Endothelial cell of umbilical vein (primary cell): ENCODE results near the gene DDX56. TPM values are rescaled to one million over a fixed set of nuclear protein-coding genes. Genes with fewer than 3 reads are reported as not detected.

Source experiments
- BruUV-seq: library from RNA; stranded (reverse); fragments of 400-500 nt; replicated peaks from 2 replicates; lab custom pipeline; 2021; lab: Mats Ljungman, UMichigan
- CTCF ChIA-PET: fragments of 300-600, 350-600 bp; sonication (Branson Sonifier 250); formaldehyde crosslinking; loops from one replicate; lab custom pipeline; 2021; ENCODE audit warnings: antibody characterized with exemption, inconsistent platforms; lab: Charles Lee
- POLR2A ChIA-PET: fragments of 300-600, 350-600 bp; sonication (Branson Sonifier 250); formaldehyde crosslinking; loops from one replicate; lab custom pipeline; 2021; ENCODE audit warnings: antibody characterized with exemption, inconsistent platforms; lab: Charles Lee
- DNase-seq: peaks from one replicate; pipeline ENCODE4 v3.0.0-alpha.2; 2011; ENCODE audit warnings: low read depth, low spot score
- FAIRE-seq: peaks from 2 replicates; lab custom pipeline; 2011; peaks lifted over from hg19 to GRCh38; lab: Jason Lieb, UNC
- H2AFZ ChIP-seq: 2 replicates; pipeline ENCODE4 v1.6.0; 2012; ENCODE audit warnings: low read depth, low read length, control low read depth, inconsistent platforms
- H3K27ac ChIP-seq: 2 replicates; pipeline ENCODE4 v1.5.1; 2011; ENCODE audit warnings: low read depth, mild to moderate bottlenecking, control low read depth, low read length, moderate library complexity; ENCODE audit not compliant: insufficient read depth
- H3K27me3 ChIP-seq, 2 experiments: 2 replicates each; pipeline versions ENCODE4 v1.6.0 to v1.6.1; 2011; ENCODE audit warnings: low read length in 2 of 2, mixed read lengths in 1 of 2; ENCODE audit not compliant: control insufficient read depth in 2 of 2, insufficient read depth in 2 of 2
- H3K36me3 ChIP-seq, 2 experiments: 2 replicates in 1 of 2; 3 replicates in 1 of 2; pipeline ENCODE4 v1.5.1; 2011; ENCODE audit warnings: low read length in 2 of 2, mild to moderate bottlenecking in 1 of 2, moderate library complexity in 1 of 2; ENCODE audit not compliant: control insufficient read depth in 2 of 2, insufficient read depth in 2 of 2; ENCODE audit errors: extremely low read depth in 1 of 2
- H3K4me1 ChIP-seq: 3 replicates; pipeline ENCODE4 v1.5.1; 2011; ENCODE audit warnings: mild to moderate bottlenecking, low read length; ENCODE audit not compliant: control insufficient read depth, insufficient read depth; ENCODE audit errors: extremely low read depth
- H3K4me2 ChIP-seq: 2 replicates; pipeline ENCODE4 v1.6.1; 2011; ENCODE audit warnings: low read length, control low read depth, mixed read lengths; ENCODE audit not compliant: insufficient read depth
- H3K4me3 ChIP-seq, 3 experiments: fragments of 200-600 bp in 1 of 3; sonication (generic), shearing (Covaris generic) in 1 of 3; replicated peaks in 1 of 3; 2 replicates each; pipeline ENCODE4 v1.5.1; 2011 to 2016; ENCODE audit warnings: control low read depth in 3 of 3, low read length in 3 of 3, mild to moderate bottlenecking in 2 of 3, inconsistent platforms in 1 of 3, low read depth in 1 of 3, moderate library complexity in 1 of 3; ENCODE audit not compliant: insufficient read depth in 1 of 3
- H3K79me2 ChIP-seq: 2 replicates; pipeline ENCODE4 v1.6.0; 2012; ENCODE audit warnings: low read length, inconsistent platforms; ENCODE audit not compliant: control insufficient read depth, insufficient read depth
- H3K9ac ChIP-seq: replicated peaks from 2 replicates; pipeline ENCODE3; 2011; ENCODE audit warnings: low read length, control low read depth; ENCODE audit not compliant: insufficient read depth; ENCODE audit errors: extremely low read depth
- H3K9me1 ChIP-seq: replicated peaks from 3 replicates; pipeline ENCODE4 v1.6.0; 2011; ENCODE audit warnings: mild to moderate bottlenecking, low read length; ENCODE audit not compliant: control insufficient read depth, insufficient read depth; ENCODE audit errors: extremely low read depth
- H3K9me3 ChIP-seq: replicated peaks from 2 replicates; pipeline ENCODE4 v1.5.1; 2012; ENCODE audit warnings: low read length, inconsistent platforms; ENCODE audit not compliant: control insufficient read depth, insufficient read depth
- H4K20me1 ChIP-seq: replicated peaks from 2 replicates; pipeline ENCODE3; 2011; ENCODE audit warnings: mild to moderate bottlenecking, low read length; ENCODE audit not compliant: control insufficient read depth, insufficient read depth; ENCODE audit errors: extremely low read depth
- EZH2 ChIP-seq: IDR thresholded peaks from 2 replicates; pipeline ENCODE4 v1.6.1; 2012; ENCODE audit warnings: borderline replicate concordance, low read depth, mild to moderate bottlenecking, moderate library complexity, low read length, inconsistent platforms; ENCODE audit not compliant: severe bottlenecking
- FOS ChIP-seq: IDR thresholded peaks from 2 replicates; pipeline ENCODE4 v1.6.1; 2011; ENCODE audit warnings: mild to moderate bottlenecking, low read length, moderate library complexity, borderline replicate concordance; ENCODE audit not compliant: insufficient read depth
- GATA2 ChIP-seq: IDR thresholded peaks from 2 replicates; pipeline ENCODE4 v1.7.0; 2011; ENCODE audit warnings: low read depth, mild to moderate bottlenecking, moderate library complexity, mixed read lengths, low read length; ENCODE audit not compliant: insufficient read length, insufficient read depth
- JUN ChIP-seq: IDR thresholded peaks from 2 replicates; pipeline ENCODE4 v1.6.1; 2011; ENCODE audit warnings: borderline replicate concordance, low read depth; ENCODE audit not compliant: insufficient read length, insufficient read depth
- MYC ChIP-seq: IDR thresholded peaks from one replicate; pipeline ENCODE4 v1.6.1; 2011; ENCODE audit warnings: mild to moderate bottlenecking, low read depth, low read length
- POLR2A ChIP-seq: IDR thresholded peaks from 2 replicates; pipeline ENCODE4 v1.6.1; 2012; ENCODE audit warnings: low read depth, mild to moderate bottlenecking, control low read depth, low read length
- POLR2AphosphoS5 ChIP-seq: IDR thresholded peaks from 2 replicates; pipeline ENCODE4 v1.6.1; 2012; ENCODE audit warnings: low read depth, mild to moderate bottlenecking, control low read depth, low read length, moderate library complexity; ENCODE audit not compliant: insufficient read depth
- dilution Hi-C: fragments of 300-500 bp; cut with MboI; formaldehyde crosslinking; loops from one replicate; pipeline ENCODE4 v1.15.0; 2019; ENCODE audit warnings: low sequenced_read_pairs; ENCODE audit not compliant: extremely low pct_ligation_motif_present
- intact Hi-C: fragments of 100-400 bp; cut with micrococcal nuclease; formaldehyde crosslinking; loops from one replicate; pipeline ENCODE4 v1.10.0; 2022
- polyA plus RNA-seq, 4 experiments: library from polyadenylated mRNA; depleted of rRNA in 3 of 4; stranded (reverse) in 3 of 4; unstranded in 1 of 4; fragments of >200 nt; gene quantifications; 2 replicates each; pipeline versions ENCODE4 v1.2.1 to v1.2.3, GENCODE V29; 2011 to 2012; ENCODE audit warnings: missing spikeins in 1 of 4
- total RNA-seq: library from RNA; stranded (reverse); gene quantifications from 2 replicates; pipeline ENCODE4 v1.2.3, GENCODE V29; 2021
- TF ChIP-seq, protein P1 (sequence below), 2 donors: IDR thresholded peaks; 1 replicate in 1 of 2; 2 replicates in 1 of 2; pipeline ENCODE4 v1.5.1; 2011; ENCODE audit warnings: low read length in 2 of 2, mild to moderate bottlenecking in 2 of 2, moderate library complexity in 2 of 2, control low read depth in 1 of 2, inconsistent platforms in 1 of 2, low read depth in 1 of 2; ENCODE audit not compliant: insufficient read depth in 1 of 2; ENCODE audit errors: extremely low read depth in 1 of 2
- TF ChIP-seq, protein P2 (sequence below): IDR thresholded peaks from 2 replicates; pipeline ENCODE4 v1.6.1; 2011; ENCODE audit not compliant: insufficient read depth, insufficient read length

The DDX56 gene
- total and polyA plus RNA-seq, 2 donors (not counting 3 experiments of a cell fraction or from before 2014, with no cell fraction given), result 94.7 to 96.6 TPM

DNA sequence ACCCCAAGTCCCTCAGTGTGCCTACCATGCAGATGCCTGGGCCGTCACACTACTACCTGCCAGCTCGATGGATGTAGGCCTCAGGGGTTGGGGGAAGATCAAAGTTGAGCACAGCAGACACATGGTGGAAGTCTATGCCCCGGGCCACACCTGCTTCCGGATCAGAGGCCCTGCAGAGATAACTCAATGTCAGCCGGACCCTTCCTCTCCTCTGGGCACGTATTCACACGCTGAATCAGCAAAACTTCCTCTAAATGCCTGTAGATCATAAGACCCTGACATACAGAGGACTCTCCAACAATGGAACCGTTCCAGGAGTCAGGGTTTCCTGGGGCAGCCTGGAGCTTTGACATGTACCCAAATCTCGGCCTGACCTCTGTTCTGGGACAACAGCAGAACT is 3.7 kb downstream of the DDX56 start:
- POLR2A ChIA-PET, result no interaction called here
- no TSS peak for BruUV-seq
- CTCF ChIA-PET, result interaction anchor here (1.2 kb wide), 1 partner anchor 329 kb away, joined by 4 read pairs; no protein-coding TSS in a partner anchor
- Histone ChIP-seq H3K9me1 (no peaks in the 10 kb centered on the region), H3K9me3 (no peaks in the 10 kb centered on the region), H3K27ac (no peak overlapping the region), H3K4me1 (peaks cover 9% of the 10 kb centered on the region), H3K27me3 (no peaks in the 10 kb centered on the region), H3K79me2 (peaks cover 26% of the 10 kb centered on the region), H2AFZ (no peak overlapping the region), H3K4me3 (no peak overlapping the region), H3K9ac (no peak overlapping the region), H4K20me1 (no peaks in the 10 kb centered on the region), H3K36me3 (peaks cover 37 to 51% of the 10 kb centered on the region in 2 experiments), H3K4me2 (no peak overlapping the region)
- FAIRE-seq (no peak), DNase-seq (no peak)
- dilution Hi-C loops, result no loop called here
- TF ChIP-seq POLR2A (no peak), POLR2AphosphoS5 (no peak), MYC (no peak), FOS (no peak), GATA2 (no peak), EZH2 (no peak), JUN (no peak)
- TF ChIP-seq, protein P1, sequence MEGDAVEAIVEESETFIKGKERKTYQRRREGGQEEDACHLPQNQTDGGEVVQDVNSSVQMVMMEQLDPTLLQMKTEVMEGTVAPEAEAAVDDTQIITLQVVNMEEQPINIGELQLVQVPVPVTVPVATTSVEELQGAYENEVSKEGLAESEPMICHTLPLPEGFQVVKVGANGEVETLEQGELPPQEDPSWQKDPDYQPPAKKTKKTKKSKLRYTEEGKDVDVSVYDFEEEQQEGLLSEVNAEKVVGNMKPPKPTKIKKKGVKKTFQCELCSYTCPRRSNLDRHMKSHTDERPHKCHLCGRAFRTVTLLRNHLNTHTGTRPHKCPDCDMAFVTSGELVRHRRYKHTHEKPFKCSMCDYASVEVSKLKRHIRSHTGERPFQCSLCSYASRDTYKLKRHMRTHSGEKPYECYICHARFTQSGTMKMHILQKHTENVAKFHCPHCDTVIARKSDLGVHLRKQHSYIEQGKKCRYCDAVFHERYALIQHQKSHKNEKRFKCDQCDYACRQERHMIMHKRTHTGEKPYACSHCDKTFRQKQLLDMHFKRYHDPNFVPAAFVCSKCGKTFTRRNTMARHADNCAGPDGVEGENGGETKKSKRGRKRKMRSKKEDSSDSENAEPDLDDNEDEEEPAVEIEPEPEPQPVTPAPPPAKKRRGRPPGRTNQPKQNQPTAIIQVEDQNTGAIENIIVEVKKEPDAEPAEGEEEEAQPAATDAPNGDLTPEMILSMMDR (IDR thresholded peaks at IDR 0.05; ENCODE audit: extremely low read depth in 1 of 2, insufficient read depth in 1 of 2, low read depth in 1 of 2, low read length in 2 of 2), result no peak
- TF ChIP-seq, protein P2, sequence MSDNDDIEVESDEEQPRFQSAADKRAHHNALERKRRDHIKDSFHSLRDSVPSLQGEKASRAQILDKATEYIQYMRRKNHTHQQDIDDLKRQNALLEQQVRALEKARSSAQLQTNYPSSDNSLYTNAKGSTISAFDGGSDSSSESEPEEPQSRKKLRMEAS, result no peak
- intact Hi-C loops, result loop anchor here (5.0 kb wide), 2 partner anchors 78 to 313 kb away; partner anchors contain the start of gene NUDCD3
